Activated T-helper 9 cell treated with anti-CD3 and anti-CD28 coated beads, Interleukin-2, amount 50 U/mL, for 16 hours (primary cell): Measurements from ENCODE around the gene NAA35.
"Not testable (repeated sequence)": the region's sequence is repeated elsewhere in the genome, so short reads cannot be mapped to it uniquely, and the experiment has no call there.

Source experiments
- DNase-seq: peaks from one replicate; pipeline ENCODE4 v3.0.0-alpha.2; 2020; ENCODE audit warnings: low read depth

NAA35 gene

DNA sequence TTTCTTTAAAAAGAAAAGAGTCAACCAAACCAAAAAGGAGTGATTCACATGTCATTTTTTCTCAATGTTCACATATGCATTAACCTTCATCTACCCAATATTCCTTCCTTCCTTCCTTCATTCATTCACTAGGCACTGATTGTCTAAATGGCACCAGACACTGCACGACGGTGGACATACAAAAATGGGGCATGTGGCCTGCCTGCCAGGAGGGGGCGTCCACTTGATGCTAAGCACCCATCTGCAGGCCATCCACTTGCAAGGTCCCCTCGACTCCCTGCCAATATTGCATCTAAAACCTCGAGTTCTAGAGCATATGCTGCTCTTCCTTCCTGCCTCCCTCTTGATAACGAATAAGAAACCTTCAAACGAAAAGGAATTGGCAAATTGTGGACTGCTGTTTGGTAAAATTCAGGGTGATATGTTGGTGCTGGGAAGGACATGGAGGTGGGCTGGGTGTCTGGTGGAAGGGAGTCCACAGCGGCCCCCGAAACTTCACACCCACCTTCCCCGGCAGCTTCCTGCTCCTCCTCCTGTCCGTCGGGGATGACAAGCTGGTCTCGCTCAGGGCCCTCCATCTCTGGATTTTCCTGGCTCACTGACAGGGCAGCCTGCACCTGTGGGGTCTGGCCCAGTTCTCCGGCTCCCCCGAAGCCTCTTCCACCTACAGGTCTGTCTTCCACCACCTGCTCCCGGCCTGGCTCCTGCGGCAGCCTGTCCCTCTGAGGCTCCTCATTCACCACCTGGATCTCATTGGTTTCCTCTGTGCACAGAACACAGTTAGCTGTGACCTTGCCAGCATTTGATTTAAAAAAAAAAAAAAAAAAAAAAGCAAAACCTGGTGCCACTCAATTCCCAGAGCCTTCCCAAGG lies 94.2 kb downstream of the NAA35 start:
- no peak for DNase-seq

DNA sequence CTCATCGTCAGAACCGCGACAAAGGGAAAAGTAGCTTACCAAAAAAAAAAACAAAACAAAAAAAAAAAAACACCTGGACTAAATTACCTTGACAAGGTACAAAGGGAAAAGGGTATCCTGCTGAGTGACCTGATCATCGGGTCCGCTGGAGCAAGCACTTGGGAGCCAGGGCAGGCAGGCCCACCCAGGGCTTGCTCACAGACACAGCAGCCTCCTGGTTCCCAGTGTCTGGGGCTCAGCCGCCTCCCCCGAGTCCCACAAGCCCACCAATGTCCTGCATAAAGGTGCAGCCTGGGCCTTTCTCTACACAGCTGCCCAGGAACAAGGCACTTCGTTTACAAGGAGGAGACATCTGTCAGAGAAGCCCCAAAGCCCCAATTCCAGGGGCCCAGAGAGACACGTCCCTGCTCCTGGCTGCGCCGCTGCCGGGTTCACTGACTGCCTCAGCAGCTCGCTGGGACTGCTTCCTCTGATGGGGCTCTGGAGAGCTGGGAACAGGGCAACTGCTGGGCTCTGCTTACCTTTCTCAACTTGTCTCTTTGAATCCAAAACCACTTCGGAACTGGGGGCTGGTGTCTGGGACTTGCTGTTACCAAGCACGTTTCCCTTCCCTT lies 95.0 kb downstream of the NAA35 start:
- no peak for DNase-seq

DNA sequence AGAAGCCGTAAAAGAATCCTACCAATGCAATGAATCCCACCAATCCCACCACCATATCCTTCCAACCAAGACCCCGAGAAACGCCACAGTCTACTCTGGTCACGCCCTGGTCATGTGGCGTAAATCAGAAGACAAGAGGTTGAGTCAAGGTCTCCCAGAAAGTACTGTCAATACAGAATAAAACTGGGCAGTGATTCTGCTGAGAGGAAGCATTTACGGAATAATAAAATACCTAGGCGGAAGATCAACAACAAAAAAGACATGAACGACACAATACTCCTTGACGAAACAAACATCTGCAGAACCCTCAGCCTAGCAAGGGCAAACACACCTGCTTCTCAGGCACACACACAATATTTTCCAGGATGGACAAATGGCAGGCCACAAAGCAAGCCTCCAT lies 95.6 kb downstream of the NAA35 start:
- no peak for DNase-seq

DNA sequence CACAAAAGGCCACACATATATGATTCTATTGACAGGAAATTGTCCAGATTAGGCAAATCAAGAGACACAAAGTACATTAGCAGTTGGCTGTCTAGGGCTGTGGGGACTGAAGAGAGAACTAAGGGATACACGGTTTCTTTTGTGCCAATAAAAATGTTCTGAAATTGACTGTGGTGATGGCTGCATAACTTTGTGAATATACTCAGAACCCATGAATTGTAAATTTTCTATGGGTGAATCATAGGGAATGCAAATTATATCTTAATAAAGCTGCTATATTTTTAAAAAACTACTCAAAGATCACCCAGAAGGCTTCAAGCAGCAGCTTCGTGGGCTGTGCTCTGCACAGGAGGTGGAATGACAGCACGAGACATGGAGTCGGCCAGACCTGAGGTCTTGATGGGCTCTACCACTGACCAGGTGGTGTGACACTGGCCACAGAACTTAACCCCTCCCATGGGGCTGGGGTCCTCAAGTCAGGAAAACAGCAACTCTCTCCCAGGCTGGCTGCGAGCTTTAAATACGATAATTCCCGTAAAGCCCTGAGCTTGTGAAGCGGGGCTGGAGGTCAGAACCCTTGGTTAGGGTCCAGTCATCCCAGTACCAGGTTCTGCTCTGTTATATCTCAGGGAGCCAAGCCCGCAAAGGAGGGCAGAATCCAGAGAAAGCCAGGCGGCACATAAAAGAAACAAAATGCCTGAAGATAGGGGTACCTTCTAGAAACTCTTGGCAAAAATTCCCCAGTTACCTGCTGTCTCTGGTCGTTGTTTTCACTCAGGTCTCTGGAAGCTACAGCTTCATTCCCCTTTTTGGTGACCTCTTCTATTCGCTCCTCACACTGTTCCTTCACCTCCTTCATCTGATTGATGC lies 99.3 kb downstream of the NAA35 start:
- DNase-seq = no peak

DNA sequence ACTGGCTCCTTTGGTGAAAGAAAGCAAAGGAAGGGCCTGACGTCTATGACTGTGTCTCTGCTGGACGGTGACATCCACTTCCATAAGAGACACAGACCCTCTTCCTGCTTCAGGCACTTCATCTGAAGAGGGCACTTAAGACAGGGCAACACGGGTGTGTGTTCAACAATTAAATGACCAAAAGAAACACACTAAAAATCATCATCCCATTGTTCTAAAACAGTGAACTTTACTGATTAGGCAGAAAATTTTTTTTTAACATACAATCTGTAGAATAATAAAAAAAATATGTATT lies 99.9 kb downstream of the NAA35 start:
- no peak for DNase-seq

DNA sequence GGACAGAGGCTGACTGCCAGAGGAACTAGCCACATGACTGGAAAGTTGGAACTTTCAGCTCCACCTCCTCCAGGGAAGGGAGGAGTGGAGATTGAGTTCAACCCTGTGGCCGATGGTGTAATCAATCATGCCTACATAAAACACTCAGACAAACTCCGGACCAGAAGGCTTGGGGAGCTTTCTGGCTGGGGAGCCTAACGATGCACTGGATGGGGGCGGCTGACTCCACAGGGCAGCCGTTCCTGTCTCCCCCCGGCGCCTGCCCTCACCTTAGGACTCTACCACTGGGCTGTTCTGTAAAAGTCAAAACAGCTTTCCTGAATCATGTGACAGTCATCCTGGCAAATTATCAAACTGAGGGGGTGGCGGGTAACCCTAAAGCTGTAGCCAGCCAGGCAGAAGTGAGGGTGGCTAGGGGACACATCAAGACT lies 100.4 kb downstream of the NAA35 start:
- DNase-seq = no peak

DNA sequence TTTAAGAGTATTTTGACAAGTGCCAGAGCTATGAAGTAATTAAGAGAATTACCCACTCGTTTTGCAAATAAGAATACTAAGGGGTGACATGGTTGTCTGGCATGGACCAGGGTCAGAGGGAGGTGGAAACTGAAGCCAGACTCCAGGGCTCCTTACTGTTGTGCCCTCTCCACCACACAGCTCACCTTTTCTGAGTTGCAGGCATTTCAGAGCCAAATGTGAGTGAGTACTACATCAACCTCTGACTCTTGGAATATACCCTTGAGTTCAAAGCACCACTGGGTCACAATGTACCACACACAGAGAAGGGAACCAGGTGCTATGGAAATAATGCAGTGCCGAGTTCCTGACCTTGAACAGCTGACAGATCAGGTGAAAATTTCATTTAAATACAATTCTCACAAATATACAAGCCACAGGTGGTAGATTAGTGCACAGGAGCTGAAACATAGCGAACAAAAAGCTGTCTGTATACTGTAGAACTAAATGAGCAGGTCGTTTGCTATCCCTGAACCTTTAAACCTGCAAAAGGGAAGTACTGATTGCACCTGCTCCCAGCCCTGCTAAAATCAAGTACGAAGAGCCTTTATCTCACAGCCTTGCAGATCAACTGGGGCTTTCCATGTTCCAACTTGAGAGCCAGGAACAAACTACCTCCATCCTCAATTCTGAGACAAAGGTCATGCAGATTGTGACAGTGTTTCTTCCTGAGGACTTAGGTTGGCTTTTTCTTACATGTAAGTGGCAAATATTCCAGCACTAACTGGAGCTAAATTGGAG lies 101.4 kb downstream of the NAA35 start:
- DNase-seq = no peak

DNA sequence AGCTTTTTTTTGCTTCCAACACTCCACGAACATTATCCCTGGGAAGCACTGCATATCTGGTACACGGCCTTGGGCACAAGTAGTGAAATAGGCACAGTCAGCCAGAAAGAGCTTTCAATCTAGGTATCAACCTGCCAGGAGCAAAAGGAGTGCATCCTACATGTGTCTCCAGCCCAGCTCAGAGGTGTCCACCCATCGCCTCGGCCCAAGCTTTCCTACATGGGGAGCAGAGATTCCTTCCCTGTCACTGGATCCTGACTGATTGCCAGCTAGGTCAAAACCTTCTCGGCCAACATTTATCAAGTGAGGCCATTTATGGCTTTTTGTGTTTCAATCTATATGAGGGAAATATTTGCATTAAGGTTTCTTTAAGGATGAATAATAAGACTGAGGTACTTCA lies 102.6 kb downstream of the NAA35 start:
- no peak for DNase-seq

DNA sequence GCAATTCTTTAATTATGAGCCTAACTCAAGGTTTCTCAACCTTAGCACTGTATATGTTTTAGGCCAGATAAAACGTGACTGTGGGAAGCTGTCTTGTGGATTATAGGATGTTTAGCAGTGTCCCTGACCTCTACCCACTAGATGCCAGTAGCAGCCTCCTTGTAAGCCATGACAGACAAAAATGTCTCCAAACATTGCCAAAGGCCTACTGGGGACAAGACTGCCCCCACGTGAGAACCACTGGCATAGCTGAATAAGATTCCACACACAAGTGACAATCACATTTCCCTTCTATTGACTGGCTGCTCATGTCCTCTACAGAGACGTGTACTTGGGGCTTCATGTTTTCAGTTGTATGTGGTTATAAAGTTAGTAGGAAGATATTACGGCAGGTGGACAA lies 103.1 kb downstream of the NAA35 start:
- DNase-seq = no peak

DNA sequence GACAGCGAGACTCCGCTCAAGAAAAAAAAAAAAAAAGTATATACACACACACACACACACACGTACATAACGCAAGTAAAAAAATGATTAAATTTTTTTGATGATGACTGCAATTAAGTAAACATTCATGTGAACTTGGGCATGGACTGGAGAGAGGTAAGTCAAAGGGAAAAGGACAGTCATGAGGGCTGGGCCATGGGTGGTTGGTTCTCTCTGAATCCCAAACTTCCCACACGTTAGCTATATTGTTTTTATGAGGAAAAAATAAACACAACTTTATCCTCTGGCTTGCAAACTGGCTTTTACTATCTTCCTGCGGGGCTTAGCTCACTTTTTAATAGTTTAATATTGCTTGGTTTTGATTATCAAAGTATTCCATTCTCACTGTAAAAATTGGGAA lies 104.7 kb downstream of the NAA35 start:
- DNase-seq = no peak

DNA sequence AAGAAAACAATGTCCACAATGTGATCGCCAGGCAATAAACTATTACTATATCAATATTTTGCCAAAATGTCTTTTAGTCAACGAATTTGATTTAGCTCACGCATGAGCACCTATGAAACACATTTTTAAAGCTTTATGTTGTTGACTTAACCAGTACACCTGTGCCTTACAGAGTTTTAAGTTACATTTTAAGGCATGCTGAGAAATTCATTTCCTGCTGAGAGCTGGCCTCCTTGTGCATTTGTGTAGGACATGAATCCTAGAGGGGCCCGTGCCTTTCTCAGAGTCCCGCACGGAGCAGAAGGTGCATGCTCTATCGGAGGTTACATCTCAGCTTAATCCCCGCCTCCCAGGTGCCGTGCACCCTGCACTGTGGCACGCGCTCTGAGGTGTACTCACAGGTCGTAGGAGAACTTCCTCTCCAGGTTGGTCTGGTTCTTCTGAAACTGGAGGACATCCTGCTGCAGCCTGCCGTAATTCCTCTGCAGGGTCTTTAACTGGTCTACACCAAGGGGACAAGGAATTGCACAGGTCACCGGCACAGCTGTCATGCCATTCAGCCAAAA lies 105.2 kb downstream of the NAA35 start:
- DNase-seq = no peak

DNA sequence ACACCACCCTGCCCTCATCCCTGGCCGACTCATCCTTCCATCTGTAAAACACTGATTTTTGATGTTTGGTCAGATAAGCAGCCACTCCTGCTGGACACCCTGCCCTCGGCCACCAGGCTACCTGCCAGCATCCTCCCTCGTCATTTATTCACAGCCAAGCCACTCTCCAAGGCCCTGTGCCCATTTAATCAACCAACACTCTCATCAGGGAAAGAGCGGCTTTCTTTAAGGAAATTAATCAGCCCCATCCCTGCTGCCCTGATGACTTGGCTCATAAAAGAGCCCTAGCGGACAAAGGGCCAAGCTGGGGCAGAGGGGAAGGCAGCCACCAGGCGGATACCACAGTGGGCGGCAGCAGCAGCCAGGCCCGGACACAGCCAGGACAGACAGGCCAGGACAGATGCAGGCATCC lies 106.0 kb downstream of the NAA35 start:
- DNase-seq = no peak

DNA sequence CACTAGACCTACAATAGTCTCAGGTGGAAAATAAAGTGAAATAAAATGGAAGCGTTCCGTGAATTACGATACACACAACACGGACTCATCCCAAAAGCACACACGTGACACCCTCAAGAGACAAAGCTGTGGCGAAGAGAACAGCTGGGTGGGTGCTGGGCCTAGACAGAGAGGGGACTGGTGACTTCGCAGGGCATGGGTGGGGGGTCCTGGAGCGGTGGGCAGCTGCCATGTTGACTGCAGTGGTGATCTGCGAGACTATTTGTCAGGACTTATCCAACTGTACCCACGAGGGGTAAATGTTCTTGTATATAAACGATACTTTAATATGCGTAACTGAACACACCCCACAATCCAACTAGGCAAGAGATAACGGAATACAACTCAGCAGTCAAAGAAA lies 106.4 kb downstream of the NAA35 start:
- no peak for DNase-seq

DNA sequence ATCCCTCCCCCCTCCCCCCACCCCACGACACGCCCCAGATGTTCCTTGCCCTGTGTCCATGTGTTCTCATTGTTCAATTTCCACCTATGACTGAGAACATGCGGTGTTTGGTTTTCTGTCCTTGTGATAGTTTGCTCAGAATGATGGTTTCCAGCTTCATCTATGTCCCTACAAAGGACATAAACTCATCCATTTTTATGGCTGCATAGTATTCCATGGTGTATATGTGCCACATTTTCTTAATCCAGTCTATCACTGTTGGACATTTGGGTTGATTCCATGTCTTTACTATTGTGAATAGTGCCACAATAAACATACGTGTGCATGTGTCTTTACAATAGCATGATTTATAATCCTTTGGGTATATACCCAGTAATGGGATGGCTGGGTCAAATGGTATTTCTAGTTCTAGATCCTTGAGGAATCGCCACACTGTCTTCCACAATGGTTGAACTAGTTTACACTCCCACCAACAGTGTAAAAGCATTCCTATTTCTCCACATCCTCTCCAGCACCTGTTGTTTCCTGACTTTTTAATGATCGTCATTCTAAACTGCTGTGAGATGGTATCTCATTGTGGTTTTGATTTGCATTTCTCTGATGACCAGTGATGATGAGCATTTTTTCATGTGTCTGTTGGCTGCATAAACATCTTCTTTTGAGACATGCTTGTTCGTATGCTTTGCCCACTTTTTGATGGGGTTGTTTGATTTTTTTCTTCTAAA lies 107.2 kb downstream of the NAA35 start:
- DNase-seq = not testable (repeated sequence)

DNA sequence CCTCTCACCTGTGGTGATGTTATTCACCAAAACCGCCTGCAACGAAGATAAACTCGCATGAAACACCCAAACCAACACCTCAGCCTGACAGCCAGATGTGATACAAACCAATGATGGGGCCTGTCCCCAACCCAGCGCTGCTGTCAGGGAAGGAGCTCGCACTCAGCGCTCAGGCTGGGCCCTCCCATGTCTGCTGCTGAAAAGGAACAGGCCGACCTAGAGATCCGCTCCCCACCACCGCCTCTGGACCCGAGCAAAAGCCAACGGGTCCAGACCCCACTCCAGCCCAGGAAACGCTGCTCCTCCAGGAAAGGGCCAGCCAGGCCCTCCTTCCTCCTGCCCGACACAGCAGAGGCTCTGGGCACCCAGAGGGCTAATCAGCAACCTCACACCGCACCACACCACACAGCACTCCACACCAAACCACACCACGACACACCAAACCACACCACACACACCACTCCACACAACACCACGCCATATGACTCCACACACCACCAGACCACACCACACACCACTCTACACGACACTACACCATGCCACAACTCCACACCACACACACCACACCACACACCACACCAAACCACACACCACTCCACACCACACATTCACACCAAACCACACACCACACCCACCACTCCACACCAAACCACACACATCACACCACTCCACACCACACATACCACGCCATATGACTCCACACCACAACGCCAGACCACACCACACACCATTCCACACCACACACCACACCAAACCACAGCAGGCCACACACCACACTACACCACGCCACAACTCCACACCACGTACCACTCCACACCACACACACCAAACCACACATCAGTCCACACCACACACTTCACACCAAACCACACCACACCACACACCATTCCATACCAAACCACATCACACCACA lies 111.9 kb downstream of the NAA35 start:
- DNase-seq = no peak

DNA sequence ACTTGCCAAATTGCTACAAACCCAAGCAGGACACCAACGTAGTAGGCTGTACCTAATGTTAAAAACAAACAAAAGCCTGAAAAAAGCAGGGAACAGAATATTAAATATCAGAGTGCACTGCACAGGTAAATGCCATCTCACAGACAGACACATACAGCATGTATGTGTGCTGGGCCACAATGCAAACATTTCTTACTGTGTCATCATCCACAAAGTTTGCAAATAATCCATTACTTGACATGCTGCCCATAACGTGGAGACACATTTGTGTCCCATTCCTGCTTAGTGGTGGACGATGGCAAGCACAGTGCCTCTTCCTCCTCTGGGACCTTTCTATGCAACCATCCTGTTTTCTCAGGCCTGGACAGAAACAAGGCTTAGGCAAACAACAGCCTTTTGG lies 113.7 kb downstream of the NAA35 start:
- DNase-seq = no peak

DNA sequence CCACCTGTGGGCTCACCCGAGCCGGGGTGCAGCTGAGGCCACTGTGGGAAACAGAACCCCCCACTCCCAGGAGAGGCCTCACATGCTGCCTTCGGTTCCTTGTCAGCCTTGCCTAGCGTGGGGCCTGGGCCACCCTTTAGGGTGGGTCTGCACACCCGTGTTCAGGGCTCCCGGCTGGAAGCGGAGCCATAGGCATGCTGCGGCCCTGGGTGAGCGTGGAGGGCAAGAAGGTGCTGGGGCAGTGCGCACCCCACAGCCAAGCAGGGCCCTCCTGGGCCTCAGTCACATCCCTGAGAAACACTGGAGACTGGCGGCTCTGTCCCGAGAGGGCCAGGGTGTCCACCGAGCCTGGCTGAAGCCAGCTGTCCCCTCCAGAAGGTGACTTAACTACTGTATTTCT lies 116.5 kb downstream of the NAA35 start:
- DNase-seq = no peak

DNA sequence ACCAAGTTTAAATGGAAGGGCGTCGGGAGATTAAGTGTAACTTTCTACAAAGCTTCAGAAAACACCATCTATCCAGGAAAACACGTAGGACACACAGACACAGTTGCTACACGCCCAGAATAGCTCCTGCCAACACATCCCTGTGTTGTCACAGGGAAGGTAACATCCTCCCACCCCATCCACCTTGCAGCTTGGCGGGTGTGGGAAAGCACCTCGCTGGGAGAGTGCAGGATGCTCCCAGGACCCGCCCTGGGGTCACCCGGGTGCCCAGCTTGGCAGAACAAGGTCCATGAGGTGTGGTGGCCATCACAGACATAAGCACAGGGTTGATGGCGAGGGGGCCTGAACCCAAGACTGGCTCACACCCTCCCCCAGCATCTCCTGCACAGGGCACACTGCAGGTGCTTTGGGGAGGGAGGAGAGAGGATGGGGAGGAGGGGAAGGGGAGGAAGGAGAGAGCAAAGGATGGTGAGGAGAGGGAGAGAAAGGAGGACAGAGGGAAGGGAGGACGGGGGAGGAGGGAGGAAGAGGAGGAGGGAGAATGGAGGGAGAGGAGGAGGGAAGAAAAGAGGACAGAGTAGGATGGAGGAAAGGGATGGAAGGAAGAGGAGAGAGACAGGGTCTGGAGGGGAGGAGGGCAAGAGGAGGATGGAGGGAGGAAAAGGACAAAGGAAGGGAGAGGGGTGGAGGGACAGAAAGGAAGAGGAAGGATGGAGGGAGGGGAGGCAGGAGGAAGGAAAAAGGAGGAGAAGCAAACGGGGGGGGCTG lies 121.2 kb downstream of the NAA35 start:
- DNase-seq = no peak
